Measurements from ENCODE around the gene LRP1B.
"Not testable (repeated sequence)": the region's sequence is repeated elsewhere in the genome, so short reads cannot be mapped to it uniquely, and the experiment has no call there.

Gene LRP1B

DNA sequence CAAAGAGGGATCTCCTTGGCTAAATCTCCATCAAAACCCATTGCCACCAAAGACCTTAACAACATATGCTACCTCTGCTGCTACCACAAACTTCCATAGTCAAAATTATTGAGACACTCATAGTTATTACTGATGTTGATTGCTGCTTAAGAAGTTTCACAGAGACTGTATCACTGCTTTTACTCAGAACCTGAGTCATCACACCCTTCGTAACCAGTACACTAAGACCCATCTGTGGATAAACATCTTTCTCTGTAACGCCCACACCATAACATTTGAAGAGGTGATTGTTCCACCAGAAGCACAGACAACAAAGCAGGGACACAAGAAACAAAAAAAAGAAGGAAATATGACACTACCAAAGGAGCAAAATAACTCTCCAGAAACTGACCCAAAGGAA lies 1563.1 kb downstream of the LRP1B start:
- H3K4me1 ChIP-seq: no peaks in the 10 kb centered on the region
- in situ Hi-C loops (cut with MboI; ENCODE audit: low sequenced_read_pairs): no loop called here
- DNase-seq (ENCODE audit: low spot score in 2 of 2): no peak
- H3K9me3 ChIP-seq: no peaks in the 10 kb centered on the region
- no peak overlapping the region for H3K4me3 ChIP-seq
- no peaks in the 10 kb centered on the region for H3K36me3 ChIP-seq (replicated peaks)
- H3K27me3 ChIP-seq (ENCODE audit: low read depth): no peaks in the 10 kb centered on the region

DNA sequence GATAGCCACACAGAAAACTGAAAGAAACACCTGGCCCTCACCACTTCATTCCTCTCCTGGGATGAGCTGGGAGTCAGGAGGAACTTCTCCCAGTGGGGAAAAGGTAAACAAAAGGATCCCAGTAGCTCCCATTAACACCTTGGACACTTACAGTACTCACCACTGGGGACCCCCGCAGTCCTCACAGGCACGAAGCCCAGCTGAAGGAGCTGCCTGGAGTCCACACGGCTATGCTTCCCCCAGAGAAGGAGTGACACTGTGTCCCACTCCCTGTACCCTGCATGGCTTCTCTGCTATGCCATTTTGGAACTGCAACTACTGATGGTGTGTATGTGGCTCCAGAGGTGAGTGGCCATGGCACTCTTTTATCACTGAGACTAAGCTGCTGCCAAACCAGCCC lies 1565.1 kb downstream of the LRP1B start:
- H3K4me3 ChIP-seq: no peak overlapping the region
- in situ Hi-C loops (cut with MboI; ENCODE audit: low sequenced_read_pairs): no loop called here
- peaks cover 7% of the 10 kb centered on the region for H3K4me1 ChIP-seq
- no peak for DNase-seq (ENCODE audit: low spot score in 2 of 2)
- H3K27me3 ChIP-seq (ENCODE audit: low read depth): no peaks in the 10 kb centered on the region
- no peaks in the 10 kb centered on the region for H3K36me3 ChIP-seq (replicated peaks)
- H3K9me3 ChIP-seq: no peaks in the 10 kb centered on the region; the same call in 1 of the 2 replicates

DNA sequence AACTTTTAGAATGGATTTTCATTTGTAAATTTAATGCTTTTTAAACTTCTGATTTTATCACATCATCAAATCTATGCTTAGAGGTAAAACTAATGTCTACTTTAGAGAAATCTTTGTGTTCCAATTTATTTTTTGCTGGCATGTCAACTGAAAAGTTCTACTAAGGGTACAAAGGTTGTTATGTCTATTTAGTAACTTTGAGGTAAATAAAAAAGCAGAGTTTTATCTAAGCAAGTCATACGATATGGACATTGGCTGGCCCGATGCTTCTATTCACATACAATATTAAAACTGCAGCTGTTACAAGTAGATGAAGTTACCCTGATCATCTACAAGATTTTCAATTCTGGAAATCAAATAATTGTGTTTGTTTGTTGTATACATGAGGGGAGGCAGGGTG lies 1575.1 kb downstream of the LRP1B start:
- H3K9me3 ChIP-seq: no peaks in the 10 kb centered on the region
- H3K27me3 ChIP-seq (ENCODE audit: low read depth): no peaks in the 10 kb centered on the region
- DNase-seq (ENCODE audit: low spot score in 2 of 2): no peak
- H3K36me3 ChIP-seq (replicated peaks): no peaks in the 10 kb centered on the region
- in situ Hi-C loops (cut with MboI; ENCODE audit: low sequenced_read_pairs): no loop called here
- peaks cover 3% of the 10 kb centered on the region for H3K4me1 ChIP-seq
- H3K4me3 ChIP-seq: no peak overlapping the region

DNA sequence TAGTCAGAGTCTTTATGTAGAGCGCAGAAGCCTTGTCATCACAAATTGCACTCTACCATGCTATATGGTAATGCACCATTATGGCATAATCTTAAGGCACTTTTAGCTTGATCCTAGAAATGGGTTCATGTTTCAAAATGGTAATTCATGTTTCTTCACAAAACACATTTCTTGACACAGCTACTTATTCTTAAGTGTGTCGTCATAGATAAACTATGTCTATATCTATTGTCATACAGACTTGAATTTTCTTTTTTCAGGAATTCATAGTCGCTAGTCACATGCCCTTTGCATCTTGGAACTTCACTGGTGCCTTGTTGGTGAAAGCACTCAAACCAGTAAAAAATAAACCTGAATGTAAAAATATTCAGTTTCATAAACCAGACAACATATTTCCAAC lies 1578.2 kb downstream of the LRP1B start:
- in situ Hi-C loops (cut with MboI; ENCODE audit: low sequenced_read_pairs): no loop called here
- H3K36me3 ChIP-seq (replicated peaks): no peaks in the 10 kb centered on the region
- H3K27me3 ChIP-seq (ENCODE audit: low read depth): no peaks in the 10 kb centered on the region
- H3K4me1 ChIP-seq: peaks cover 2% of the 10 kb centered on the region; the same call in 1 of the 2 replicates
- no peaks in the 10 kb centered on the region for H3K9me3 ChIP-seq
- no peak overlapping the region for H3K4me3 ChIP-seq
- no peak for DNase-seq (ENCODE audit: low spot score in 2 of 2)

DNA sequence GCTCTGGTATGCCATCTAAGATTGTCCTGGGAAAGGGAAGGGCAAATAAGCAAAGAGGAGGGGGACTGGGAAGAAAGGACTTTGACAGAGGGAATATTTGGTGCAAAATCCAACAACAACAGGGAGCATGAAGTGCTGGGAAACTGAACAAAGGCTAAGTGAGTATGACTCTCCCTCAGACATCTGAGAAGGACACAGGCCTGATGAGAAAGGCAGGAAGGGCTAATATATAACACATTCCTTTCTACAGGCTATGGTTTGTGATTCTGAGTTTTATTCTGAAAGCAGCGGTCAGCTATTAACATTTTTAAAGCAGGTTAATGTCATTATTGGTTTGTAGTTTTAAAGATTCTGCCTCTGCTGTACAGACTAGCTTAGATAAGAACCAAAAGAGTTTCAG lies 1579.5 kb downstream of the LRP1B start:
- Histone ChIP-seq H3K36me3 (replicated peaks) (no peaks in the 10 kb centered on the region), H3K9me3 (no peaks in the 10 kb centered on the region), H3K27me3 (ENCODE audit: low read depth) (no peaks in the 10 kb centered on the region), H3K4me3 (no peak overlapping the region), H3K4me1 (peaks cover 2% of the 10 kb centered on the region; the same call in 1 of the 2 replicates)
- DNase-seq (ENCODE audit: low spot score in 2 of 2): no peak
- in situ Hi-C loops (cut with MboI; ENCODE audit: low sequenced_read_pairs): no loop called here

DNA sequence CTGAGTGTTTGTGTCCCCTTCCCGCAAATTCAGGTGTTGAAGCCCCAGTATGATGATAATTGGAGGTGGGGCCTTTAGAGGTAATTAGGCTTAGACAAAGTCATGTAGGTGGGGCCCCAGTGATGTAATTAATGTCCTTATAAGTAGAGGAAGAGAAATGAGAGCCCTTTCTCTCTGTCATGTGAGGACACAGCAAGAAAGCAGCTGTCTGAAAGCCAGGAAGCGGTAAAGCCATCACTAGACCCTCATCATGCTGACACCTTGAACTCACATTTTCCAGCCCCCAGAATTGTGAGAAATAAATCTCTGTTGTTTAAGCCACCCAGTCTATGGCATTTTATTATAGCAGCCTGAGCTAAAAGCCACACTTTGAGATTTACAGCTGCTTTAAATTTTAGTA lies 1580.0 kb downstream of the LRP1B start:
- no peaks in the 10 kb centered on the region for H3K9me3 ChIP-seq
- in situ Hi-C loops (cut with MboI; ENCODE audit: low sequenced_read_pairs): no loop called here
- H3K4me3 ChIP-seq: no peak overlapping the region
- no peak for DNase-seq (ENCODE audit: low spot score in 2 of 2)
- no peaks in the 10 kb centered on the region for H3K27me3 ChIP-seq (ENCODE audit: low read depth)
- no peaks in the 10 kb centered on the region for H3K36me3 ChIP-seq (replicated peaks)
- peaks cover 2% of the 10 kb centered on the region; the same call in 1 of the 2 replicates for H3K4me1 ChIP-seq

DNA sequence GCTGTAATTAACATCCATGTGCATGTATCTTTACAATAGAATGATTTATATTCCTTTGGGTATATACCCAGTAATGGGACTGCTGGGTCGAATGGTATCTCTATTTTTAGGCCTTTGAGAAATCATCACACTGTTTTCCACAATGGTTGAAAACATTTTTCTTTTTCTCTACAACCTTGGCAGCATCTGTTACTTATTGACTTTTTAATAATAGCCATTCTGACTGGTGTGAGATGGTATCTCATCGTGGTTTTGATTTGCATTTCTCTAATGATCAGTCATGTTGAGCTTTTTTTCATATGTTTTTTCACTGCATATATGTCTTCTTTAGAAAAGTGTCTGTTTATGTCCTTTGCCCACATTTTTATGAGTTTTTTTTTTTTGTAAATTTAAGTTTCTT lies 1586.0 kb downstream of the LRP1B start:
- H3K4me1 ChIP-seq; H3K4me3 ChIP-seq; H3K27me3 ChIP-seq (ENCODE audit: low read depth); in situ Hi-C loops (cut with MboI; ENCODE audit: low sequenced_read_pairs); H3K9me3 ChIP-seq; DNase-seq (ENCODE audit: low spot score in 2 of 2); H3K36me3 ChIP-seq (replicated peaks): not testable (repeated sequence)

DNA sequence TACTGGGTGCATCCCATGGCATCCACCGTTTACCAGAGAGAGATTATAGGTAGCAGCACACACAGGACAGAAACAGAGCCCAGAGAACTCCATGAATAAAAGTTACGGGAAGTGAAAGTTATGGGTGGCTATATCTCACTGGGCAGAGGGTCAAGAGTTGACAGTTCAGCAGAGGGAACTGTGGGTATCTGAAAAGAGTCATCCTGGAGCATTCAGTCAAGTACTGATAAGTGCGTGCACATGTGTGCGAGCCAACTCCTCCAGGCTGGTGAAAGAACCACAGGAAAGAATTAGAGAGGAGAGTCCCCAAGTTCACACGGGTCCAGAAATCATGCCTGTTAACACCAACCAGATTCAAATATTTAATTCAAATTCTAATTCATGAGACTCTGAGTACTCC lies 1588.2 kb downstream of the LRP1B start:
- no peaks in the 10 kb centered on the region for H3K36me3 ChIP-seq (replicated peaks)
- H3K4me3 ChIP-seq: no peak overlapping the region
- no peaks in the 10 kb centered on the region; the same call in 1 of the 2 replicates for H3K4me1 ChIP-seq
- DNase-seq (ENCODE audit: low spot score in 2 of 2): no peak
- H3K27me3 ChIP-seq (ENCODE audit: low read depth): no peaks in the 10 kb centered on the region
- in situ Hi-C loops (cut with MboI; ENCODE audit: low sequenced_read_pairs): no loop called here
- no peaks in the 10 kb centered on the region for H3K9me3 ChIP-seq

DNA sequence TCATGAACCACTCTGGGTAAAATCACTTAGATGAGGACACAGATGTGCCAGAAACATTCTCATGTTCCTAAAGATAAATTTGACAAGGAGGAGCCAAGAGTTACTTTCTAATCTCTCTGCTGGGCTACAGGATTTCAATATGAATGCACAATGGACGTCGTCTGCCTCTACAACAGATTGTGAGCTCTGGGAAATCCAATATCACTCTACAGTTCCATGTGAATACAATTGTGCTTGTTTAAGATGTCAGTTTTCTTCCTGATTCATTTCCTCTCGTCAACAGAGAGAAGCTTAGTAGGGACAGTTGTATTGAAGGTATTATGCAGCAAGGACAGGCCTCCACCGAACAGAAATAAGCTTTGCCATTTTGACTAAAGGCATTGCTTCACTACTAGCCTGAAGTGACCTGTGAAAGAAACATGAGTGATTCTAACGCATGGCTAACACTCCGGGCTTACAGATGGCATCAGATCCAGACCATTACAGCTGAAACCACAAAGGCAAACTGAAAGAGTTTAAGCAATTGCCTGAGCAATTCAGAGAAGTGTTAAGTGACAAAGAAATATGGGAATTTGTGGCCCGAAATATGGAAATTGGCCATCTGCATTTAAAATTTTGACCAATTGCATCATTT lies 1591.5 kb downstream of the LRP1B start:
- Histone ChIP-seq H3K36me3 (replicated peaks) (no peaks in the 10 kb centered on the region), H3K9me3 (no peaks in the 10 kb centered on the region), H3K4me1 (peaks cover under 1% of the 10 kb centered on the region), H3K27me3 (ENCODE audit: low read depth) (no peaks in the 10 kb centered on the region), H3K4me3 (no peak overlapping the region)
- no peak for DNase-seq (ENCODE audit: low spot score in 2 of 2)
- in situ Hi-C loops (cut with MboI; ENCODE audit: low sequenced_read_pairs): no loop called here

DNA sequence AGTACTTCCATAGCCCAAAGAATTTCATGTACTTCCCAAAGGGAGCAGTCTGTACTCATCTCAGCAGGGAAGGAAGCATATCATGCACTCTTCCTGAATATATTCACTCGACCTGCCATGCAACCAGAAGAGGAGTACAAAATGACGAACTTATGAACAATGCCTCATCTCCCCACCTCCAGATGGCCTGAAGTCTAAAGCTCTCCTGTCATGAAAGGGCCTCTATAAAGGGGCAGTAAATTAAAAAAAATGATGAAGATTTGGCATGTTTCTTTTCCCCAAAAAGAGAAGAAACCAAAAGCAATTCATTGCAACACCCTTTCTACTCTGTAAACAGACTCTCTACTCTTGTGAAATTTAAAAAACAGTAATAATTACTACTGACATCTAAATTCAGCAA lies 1601.1 kb downstream of the LRP1B start:
- Histone ChIP-seq H3K4me3 (no peak overlapping the region), H3K27me3 (ENCODE audit: low read depth) (no peaks in the 10 kb centered on the region), H3K9me3 (no peaks in the 10 kb centered on the region), H3K4me1 (peaks cover 3% of the 10 kb centered on the region), H3K36me3 (replicated peaks) (no peaks in the 10 kb centered on the region)
- in situ Hi-C loops (cut with MboI; ENCODE audit: low sequenced_read_pairs): no loop called here
- no peak for DNase-seq (ENCODE audit: low spot score in 2 of 2)

DNA sequence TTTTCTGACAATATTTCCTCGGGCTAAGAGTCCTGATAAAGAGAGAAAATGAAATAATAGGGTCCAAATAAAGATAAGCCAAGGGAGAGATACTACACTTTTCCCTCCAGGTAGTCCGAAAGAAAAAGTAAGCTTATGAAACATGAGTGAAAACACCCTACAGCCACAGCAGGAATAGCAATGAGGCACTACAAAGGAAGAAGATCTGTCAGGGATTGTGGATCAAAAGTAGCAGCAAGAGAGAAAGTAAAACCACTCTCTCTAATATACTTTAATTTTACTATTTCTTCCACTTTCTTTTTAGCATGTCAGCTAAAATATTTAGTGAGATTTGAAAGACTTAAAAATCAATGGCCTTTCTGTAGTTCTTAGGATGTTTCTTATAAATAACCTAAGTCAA lies 1601.8 kb downstream of the LRP1B start:
- in situ Hi-C loops (cut with MboI; ENCODE audit: low sequenced_read_pairs): no loop called here
- no peaks in the 10 kb centered on the region for H3K27me3 ChIP-seq (ENCODE audit: low read depth)
- no peak for DNase-seq (ENCODE audit: low spot score in 2 of 2)
- no peaks in the 10 kb centered on the region for H3K9me3 ChIP-seq
- H3K4me1 ChIP-seq: no peaks in the 10 kb centered on the region
- no peaks in the 10 kb centered on the region for H3K36me3 ChIP-seq (replicated peaks)
- H3K4me3 ChIP-seq: no peak overlapping the region

DNA sequence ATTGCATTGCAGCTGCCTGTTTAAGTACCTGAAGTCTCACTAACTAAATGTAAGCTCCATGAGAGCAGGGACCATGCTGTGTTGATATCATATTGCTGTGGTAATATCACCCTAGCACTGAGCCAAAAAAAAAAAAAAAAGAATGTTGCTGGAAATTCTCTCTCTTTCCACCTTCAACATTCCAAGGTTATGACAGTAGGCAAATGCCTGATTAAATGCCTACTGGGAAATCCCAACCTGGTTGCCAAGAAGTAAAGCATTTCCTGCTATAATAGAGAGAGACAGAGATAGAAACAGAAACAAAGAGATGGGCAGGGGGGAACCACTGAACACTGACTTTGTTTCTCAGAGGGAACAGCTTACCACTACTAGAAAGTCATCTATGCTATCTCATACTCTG lies 1604.2 kb downstream of the LRP1B start:
- no peaks in the 10 kb centered on the region for H3K4me1 ChIP-seq
- no peaks in the 10 kb centered on the region for H3K27me3 ChIP-seq (ENCODE audit: low read depth)
- in situ Hi-C loops (cut with MboI; ENCODE audit: low sequenced_read_pairs): no loop called here
- DNase-seq (ENCODE audit: low spot score in 2 of 2): no peak
- H3K4me3 ChIP-seq: no peak overlapping the region
- H3K9me3 ChIP-seq: no peaks in the 10 kb centered on the region
- no peaks in the 10 kb centered on the region for H3K36me3 ChIP-seq (replicated peaks)

DNA sequence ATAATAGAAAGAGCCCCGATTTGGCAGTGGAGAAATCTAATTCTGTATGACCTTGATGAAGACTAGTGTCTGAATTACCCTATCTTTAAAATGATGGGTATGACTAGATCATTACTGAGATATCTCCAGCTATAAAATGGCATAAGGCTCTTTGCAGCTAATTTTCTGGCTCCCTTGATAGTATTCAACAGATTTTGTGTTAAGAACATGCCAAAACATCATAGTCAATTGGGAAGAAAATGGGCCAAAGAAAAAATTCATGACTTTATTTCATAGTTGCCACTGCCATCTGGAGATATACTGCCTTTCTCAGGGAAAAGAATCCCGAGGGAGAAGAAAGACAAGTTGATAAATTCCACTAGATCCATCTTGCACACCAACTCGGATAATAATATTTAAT lies 1618.7 kb downstream of the LRP1B start:
- DNase-seq (ENCODE audit: low spot score in 2 of 2): no peak
- no peak overlapping the region for H3K4me3 ChIP-seq
- H3K4me1 ChIP-seq: peaks cover 17% of the 10 kb centered on the region
- in situ Hi-C loops (cut with MboI; ENCODE audit: low sequenced_read_pairs): no loop called here
- no peaks in the 10 kb centered on the region for H3K27me3 ChIP-seq (ENCODE audit: low read depth)
- no peaks in the 10 kb centered on the region for H3K9me3 ChIP-seq
- H3K36me3 ChIP-seq (replicated peaks): no peaks in the 10 kb centered on the region

DNA sequence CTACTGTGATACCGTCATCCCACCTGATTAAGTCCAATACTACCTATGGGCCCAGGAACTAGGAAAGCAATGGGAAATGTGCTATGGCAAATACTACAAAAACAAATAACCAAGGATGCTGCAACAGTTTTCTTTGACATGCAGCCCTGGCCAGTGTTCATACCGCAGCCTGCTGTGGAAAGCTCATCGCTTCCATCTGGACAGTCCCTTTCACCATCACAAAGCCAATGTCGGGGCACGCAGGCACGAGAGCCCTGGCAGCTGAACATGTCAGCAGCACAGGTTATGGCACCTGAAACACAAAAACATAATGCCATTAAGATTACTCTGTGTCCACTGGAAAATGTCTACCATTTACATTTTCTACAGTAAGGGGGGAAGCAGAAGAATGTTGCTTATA lies 1621.1 kb downstream of the LRP1B start:
- in situ Hi-C loops (cut with MboI; ENCODE audit: low sequenced_read_pairs): no loop called here
- no peak for DNase-seq (ENCODE audit: low spot score in 2 of 2)
- no peaks in the 10 kb centered on the region for H3K27me3 ChIP-seq (ENCODE audit: low read depth)

DNA sequence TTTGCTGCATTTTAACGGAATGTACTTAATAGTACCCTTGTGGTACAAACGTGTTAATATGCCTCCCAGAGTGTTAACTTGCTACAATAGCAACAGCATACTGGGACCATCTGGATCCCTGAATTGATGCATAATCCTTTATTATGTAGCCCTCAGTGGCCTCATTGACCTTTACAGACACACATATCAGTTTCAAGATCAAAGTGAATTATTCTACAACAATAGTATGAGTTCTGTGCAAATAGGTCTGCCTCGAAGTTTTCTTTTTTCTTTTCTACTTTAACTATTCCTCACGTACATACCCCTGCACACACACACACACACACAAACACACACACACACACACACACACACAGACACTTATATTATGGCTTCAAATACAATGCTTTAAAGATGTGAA lies 1622.1 kb downstream of the LRP1B start:
- in situ Hi-C loops (cut with MboI; ENCODE audit: low sequenced_read_pairs): no loop called here
- DNase-seq (ENCODE audit: low spot score in 2 of 2): peak; percentile 52 to 91
- Histone ChIP-seq H3K4me3 (no peak overlapping the region), H3K9me3 (no peaks in the 10 kb centered on the region), H3K36me3 (replicated peaks) (no peaks in the 10 kb centered on the region), H3K4me1 (peaks cover 17% of the 10 kb centered on the region), H3K27me3 (ENCODE audit: low read depth) (no peaks in the 10 kb centered on the region)

More for the DNA sequence above, 1621.1 kb downstream of the LRP1B start:
- peaks cover 17% of the 10 kb centered on the region for H3K4me1 ChIP-seq
- no peaks in the 10 kb centered on the region for H3K36me3 ChIP-seq (replicated peaks)
- H3K9me3 ChIP-seq: no peaks in the 10 kb centered on the region
- H3K4me3 ChIP-seq: no peak overlapping the region

Data from HAP-1 (cell line).